ENCODE data around the gene HSD17B12. TPM values are rescaled to one million over a fixed set of nuclear protein-coding genes. Genes with fewer than 3 reads are reported as not detected.
"Not testable (repeated sequence)": the region's sequence is repeated elsewhere in the genome, so short reads cannot be mapped to it uniquely, and the experiment has no call there.

Gene HSD17B12
- polyA plus RNA-seq, 1 donor (not counting 4 experiments of a cell fraction or from before 2014, with no cell fraction given) = 105 TPM

DNA sequence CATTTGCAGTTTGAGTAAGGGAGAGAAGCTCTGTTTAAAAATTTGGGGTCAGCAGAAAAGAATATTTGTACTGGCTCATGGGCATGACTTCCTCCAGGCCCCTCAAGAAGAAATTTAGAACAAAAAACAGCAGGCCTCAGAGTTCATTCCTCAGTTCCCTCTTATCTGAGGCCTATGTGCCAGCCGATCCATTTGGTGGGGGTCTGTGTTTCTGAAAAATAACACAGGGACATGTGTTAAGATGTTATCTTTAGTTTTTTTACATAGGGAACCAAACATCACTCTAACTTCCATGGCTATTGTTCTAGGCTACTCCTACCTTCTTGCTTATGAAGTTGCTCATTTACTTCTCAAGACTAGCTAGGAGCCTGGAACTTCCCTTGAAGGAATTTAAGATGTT is 16.2 kb upstream of the HSD17B12 start:
- no peaks in the 10 kb centered on the region for H3K79me2 ChIP-seq (ENCODE audit: control insufficient read depth, insufficient read depth, low read length)
- H4K20me1 ChIP-seq (ENCODE audit: control insufficient read depth, extremely low read depth, insufficient read depth, low read length) = no peaks in the 10 kb centered on the region
- no peak for FAIRE-seq
- H3K4me2 ChIP-seq (ENCODE audit: control insufficient read depth, extremely low read depth, insufficient read depth, low read depth, low read length) = no peak overlapping the region
- H3K4me3 ChIP-seq (ENCODE audit: control insufficient read depth in 2 of 3, extremely low read depth in 1 of 3, insufficient read depth in 2 of 3, low read depth in 1 of 3, low read length in 3 of 3) = no peak overlapping the region
- DNase-seq (ENCODE audit: low read depth, low spot score) = no peak
- H3K27ac ChIP-seq (ENCODE audit: control insufficient read depth, insufficient read depth, low read length) = no peak overlapping the region
- H3K9ac ChIP-seq (ENCODE audit: control insufficient read depth, extremely low read depth, insufficient read depth, low read length) = no peak overlapping the region
- no peaks in the 10 kb centered on the region for H3K4me1 ChIP-seq (ENCODE audit: control insufficient read depth, extremely low read depth, insufficient read depth, low read length)
- H3K27me3 ChIP-seq (ENCODE audit: control insufficient read depth, extremely low read depth, insufficient read depth, low read length) = peaks cover 13% of the 10 kb centered on the region
- no peaks in the 10 kb centered on the region for H3K36me3 ChIP-seq (ENCODE audit: control insufficient read depth in 2 of 2, extremely low read depth in 1 of 2, insufficient read depth in 2 of 2, low read length in 2 of 2)
- TF ChIP-seq, protein P1, sequence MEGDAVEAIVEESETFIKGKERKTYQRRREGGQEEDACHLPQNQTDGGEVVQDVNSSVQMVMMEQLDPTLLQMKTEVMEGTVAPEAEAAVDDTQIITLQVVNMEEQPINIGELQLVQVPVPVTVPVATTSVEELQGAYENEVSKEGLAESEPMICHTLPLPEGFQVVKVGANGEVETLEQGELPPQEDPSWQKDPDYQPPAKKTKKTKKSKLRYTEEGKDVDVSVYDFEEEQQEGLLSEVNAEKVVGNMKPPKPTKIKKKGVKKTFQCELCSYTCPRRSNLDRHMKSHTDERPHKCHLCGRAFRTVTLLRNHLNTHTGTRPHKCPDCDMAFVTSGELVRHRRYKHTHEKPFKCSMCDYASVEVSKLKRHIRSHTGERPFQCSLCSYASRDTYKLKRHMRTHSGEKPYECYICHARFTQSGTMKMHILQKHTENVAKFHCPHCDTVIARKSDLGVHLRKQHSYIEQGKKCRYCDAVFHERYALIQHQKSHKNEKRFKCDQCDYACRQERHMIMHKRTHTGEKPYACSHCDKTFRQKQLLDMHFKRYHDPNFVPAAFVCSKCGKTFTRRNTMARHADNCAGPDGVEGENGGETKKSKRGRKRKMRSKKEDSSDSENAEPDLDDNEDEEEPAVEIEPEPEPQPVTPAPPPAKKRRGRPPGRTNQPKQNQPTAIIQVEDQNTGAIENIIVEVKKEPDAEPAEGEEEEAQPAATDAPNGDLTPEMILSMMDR (optimal IDR thresholded peaks at IDR 0.05 in 1 of 3, IDR thresholded peaks at IDR 0.05 in 1 of 3, conservative IDR thresholded peaks at IDR 0.05 in 1 of 3; ENCODE audit: extremely low read depth in 1 of 3, insufficient read depth in 2 of 3, low read length in 3 of 3) = no peak
- TF ChIP-seq EZH2 (IDR thresholded peaks at IDR 0.05; ENCODE audit: low read length) = no peak
- H2AFZ ChIP-seq (ENCODE audit: control insufficient read depth, low read length) = no peak overlapping the region
- dilution Hi-C loops (cut with MboI; ENCODE audit: extremely low pct_ligation_motif_present, low sequenced_read_pairs) = no loop called here
- H3K9me1 ChIP-seq (ENCODE audit: control insufficient read depth, extremely low read depth, insufficient read depth, low read length) = no peaks in the 10 kb centered on the region
- no peaks in the 10 kb centered on the region for H3K9me3 ChIP-seq (ENCODE audit: control insufficient read depth, low read depth, low read length)

DNA sequence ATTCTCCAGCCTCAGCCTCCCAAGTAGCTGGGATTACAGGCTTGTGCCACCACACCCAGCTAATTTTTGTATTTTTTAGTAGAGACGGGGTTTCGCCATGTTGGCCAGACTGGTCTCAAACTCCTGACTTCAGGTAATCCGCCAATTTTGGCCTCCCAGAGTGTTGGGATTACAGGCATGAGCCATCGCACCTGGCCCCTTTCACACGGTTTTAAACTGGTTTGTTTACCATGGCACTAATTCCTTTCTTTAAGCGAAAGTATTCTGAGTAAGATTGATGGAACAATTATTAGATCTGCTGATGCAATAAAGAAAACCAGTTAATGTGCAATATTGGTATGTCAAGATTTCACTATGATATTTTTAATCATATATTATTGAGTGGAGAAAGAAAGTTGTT is 9.3 kb upstream of the HSD17B12 start:
- H3K36me3 ChIP-seq (ENCODE audit: control insufficient read depth in 2 of 2, extremely low read depth in 1 of 2, insufficient read depth in 2 of 2, low read length in 2 of 2); H3K9me1 ChIP-seq (ENCODE audit: control insufficient read depth, extremely low read depth, insufficient read depth, low read length); H3K4me3 ChIP-seq (ENCODE audit: control insufficient read depth in 2 of 3, extremely low read depth in 1 of 3, insufficient read depth in 2 of 3, low read depth in 1 of 3, low read length in 3 of 3); H3K4me1 ChIP-seq (ENCODE audit: control insufficient read depth, extremely low read depth, insufficient read depth, low read length); H3K79me2 ChIP-seq (ENCODE audit: control insufficient read depth, insufficient read depth, low read length); H3K27ac ChIP-seq (ENCODE audit: control insufficient read depth, insufficient read depth, low read length); H2AFZ ChIP-seq (ENCODE audit: control insufficient read depth, low read length); H3K9ac ChIP-seq (ENCODE audit: control insufficient read depth, extremely low read depth, insufficient read depth, low read length); FAIRE-seq; H3K9me3 ChIP-seq (ENCODE audit: control insufficient read depth, low read depth, low read length); DNase-seq (ENCODE audit: low read depth, low spot score); dilution Hi-C loops (cut with MboI; ENCODE audit: extremely low pct_ligation_motif_present, low sequenced_read_pairs); H4K20me1 ChIP-seq (ENCODE audit: control insufficient read depth, extremely low read depth, insufficient read depth, low read length); H3K4me2 ChIP-seq (ENCODE audit: control insufficient read depth, extremely low read depth, insufficient read depth, low read depth, low read length): not testable (repeated sequence)
- H3K27me3 ChIP-seq (ENCODE audit: control insufficient read depth, extremely low read depth, insufficient read depth, low read length) = peaks cover 22% of the 10 kb centered on the region

GRCh38 chr11:43674560-43674959 is 6.0 kb upstream of the HSD17B12 start:
- FAIRE-seq (no peak), DNase-seq (ENCODE audit: low read depth, low spot score) (no peak)
- Histone ChIP-seq H3K4me3 (ENCODE audit: control insufficient read depth in 2 of 3, extremely low read depth in 1 of 3, insufficient read depth in 2 of 3, low read depth in 1 of 3, low read length in 3 of 3) (no peak overlapping the region), H3K9me1 (ENCODE audit: control insufficient read depth, extremely low read depth, insufficient read depth, low read length) (no peaks in the 10 kb centered on the region), H3K4me2 (ENCODE audit: control insufficient read depth, extremely low read depth, insufficient read depth, low read depth, low read length) (no peak overlapping the region), H2AFZ (ENCODE audit: control insufficient read depth, low read length) (no peak overlapping the region), H3K27me3 (ENCODE audit: control insufficient read depth, extremely low read depth, insufficient read depth, low read length) (peaks cover 18% of the 10 kb centered on the region), H3K4me1 (ENCODE audit: control insufficient read depth, extremely low read depth, insufficient read depth, low read length) (no peaks in the 10 kb centered on the region), H3K79me2 (ENCODE audit: control insufficient read depth, insufficient read depth, low read length) (no peaks in the 10 kb centered on the region), H3K27ac (ENCODE audit: control insufficient read depth, insufficient read depth, low read length) (no peak overlapping the region), H4K20me1 (ENCODE audit: control insufficient read depth, extremely low read depth, insufficient read depth, low read length) (no peaks in the 10 kb centered on the region), H3K9me3 (ENCODE audit: control insufficient read depth, low read depth, low read length) (no peaks in the 10 kb centered on the region), H3K36me3 (ENCODE audit: control insufficient read depth in 2 of 2, extremely low read depth in 1 of 2, insufficient read depth in 2 of 2, low read length in 2 of 2) (no peaks in the 10 kb centered on the region), H3K9ac (ENCODE audit: control insufficient read depth, extremely low read depth, insufficient read depth, low read length) (no peak overlapping the region)
- dilution Hi-C loops (cut with MboI; ENCODE audit: extremely low pct_ligation_motif_present, low sequenced_read_pairs) = no loop called here
- TF ChIP-seq, protein P1 (optimal IDR thresholded peaks at IDR 0.05 in 1 of 3, IDR thresholded peaks at IDR 0.05 in 1 of 3, conservative IDR thresholded peaks at IDR 0.05 in 1 of 3; ENCODE audit: extremely low read depth in 1 of 3, insufficient read depth in 2 of 3, low read length in 3 of 3) = no peak
- TF ChIP-seq EZH2 (IDR thresholded peaks at IDR 0.05; ENCODE audit: low read length) = no peak

Data from keratinocyte (primary cell).